Middle frontal gyrus (tissue), 1 donor: ENCODE data around the gene CCDC9B.

Experiments
- DNase-seq: peaks from one replicate; pipeline ENCODE4 v3.0.0-alpha.2; 2015; ENCODE audit warnings: low spot score; ENCODE audit errors: extremely low spot score

Gene CCDC9B

DNA sequence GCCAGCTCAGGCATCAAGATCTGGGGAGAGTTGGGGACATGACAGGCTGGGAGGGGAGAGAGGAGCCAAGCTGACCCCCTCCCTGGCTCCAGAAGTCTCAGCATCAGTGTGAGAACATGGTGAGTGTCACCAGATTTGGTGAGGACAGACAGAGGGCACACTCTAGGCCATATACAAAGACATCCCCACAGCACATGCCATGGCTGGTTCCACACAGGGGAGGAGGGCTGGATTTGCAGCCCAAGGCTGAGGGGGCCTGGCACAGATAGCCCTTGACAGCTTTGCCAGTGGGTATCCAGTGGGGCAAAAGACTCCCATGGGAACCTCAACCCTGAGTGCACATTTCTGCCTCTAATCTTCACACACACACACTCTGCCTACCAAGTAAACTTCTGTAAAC, 47.7 kb downstream of the CCDC9B start:
- DNase-seq, result no peak

- no peak for DNase-seq
Measured at GRCh38 chr15:40292246-40292645, 48.5 kb downstream of the CCDC9B start.

DNA sequence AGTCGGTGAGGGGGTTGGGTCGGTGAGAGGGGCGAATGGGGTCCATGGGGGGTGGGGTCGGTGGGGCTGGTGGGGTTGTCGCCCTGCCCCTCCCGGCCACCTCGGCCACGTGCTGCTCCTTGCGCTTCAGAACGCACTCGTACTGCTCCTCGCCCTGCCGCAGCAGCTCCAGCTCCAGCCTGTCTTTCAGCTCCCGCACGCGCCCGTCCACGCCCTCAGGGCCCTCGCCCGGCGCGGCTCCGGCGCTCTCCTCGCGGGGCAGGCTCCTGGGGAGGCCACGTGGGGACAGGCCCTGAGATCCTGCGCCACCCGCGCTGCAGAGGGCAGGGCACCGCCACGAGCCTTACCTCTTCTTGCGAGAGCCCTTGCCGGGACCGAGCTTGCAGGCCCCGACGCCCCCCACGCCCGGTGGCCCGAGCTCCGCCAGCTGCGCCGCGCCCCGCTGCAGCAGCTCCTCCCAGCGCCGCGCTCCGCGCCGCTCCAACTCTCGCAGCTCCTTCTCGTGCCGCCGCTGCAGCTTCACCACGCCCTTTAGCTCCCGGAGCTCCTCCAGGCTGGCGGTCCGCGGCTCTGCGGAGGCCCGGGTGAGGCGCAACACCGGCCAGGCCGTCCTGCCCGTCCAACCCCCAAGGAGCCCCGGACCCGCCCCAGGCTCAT, 49.7 kb downstream of the CCDC9B start:
- DNase-seq, result no peak

DNA sequence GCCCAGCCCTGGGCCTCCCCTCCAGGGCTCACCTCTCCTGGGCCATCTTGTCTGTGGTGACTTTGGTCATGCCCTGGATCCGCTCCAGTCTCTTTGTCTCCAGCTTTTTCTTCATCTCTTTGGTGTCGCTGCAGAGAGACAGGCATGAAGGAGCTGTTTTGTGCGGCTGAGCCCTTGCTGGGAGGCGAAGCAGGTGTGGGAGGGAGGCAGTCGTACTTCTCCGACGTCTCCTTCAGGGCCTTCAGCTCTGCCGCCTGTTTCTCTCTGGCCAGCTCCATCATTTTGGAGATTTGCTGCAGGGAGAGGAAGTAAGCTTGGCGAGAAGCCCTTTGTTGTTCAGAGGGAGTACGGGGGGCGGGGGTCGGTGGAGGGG, 50.2 kb downstream of the CCDC9B start:
- DNase-seq, result no peak

- DNase-seq, result no peak
Measured at GRCh38 chr15:40289140-40289775, 51.5 kb downstream of the CCDC9B start.

DNA sequence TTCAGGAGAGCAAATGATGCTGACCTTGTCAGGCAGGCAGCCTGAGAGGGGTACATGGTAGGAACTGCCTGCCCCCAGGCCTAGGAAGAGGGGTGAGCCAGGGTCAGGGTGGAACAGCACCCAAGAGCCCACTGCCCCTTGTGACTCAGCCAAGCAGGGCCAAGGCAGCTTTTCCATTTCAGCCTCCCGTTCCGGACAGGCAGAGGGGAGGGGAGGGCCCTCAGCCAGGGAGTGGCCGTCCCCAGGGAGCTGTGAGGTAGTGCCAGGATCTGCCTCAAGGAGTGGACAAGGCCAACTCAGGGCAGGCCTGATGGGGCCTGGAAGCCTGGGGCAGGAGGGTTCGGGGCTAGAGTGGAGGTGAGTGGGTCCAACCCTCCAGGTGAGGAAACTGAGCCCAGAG, 52.8 kb downstream of the CCDC9B start:
- DNase-seq, result no peak

DNA sequence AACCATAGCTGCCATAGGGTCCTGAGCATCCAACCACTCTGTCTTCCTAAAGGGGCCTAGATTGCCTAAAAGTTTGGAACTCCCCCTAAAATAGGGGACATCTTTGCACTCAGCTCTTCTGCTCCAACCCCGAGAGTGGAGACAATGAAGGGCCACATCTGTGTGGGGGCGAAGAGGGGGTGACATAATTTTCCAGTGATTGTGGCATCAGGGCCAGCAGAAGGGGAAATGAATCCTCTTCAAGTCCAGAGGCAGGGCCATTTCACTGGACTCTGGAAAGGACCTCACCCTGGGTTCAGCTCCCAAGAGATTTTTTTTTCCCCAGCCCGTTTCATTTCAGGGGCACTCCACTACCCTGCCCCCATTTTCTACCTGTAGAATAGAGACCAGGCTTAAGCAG, 53.2 kb downstream of the CCDC9B start:
- no peak for DNase-seq

GRCh38 chr15:40286794-40287193, 53.9 kb downstream of the CCDC9B start:
- no peak for DNase-seq

DNA sequence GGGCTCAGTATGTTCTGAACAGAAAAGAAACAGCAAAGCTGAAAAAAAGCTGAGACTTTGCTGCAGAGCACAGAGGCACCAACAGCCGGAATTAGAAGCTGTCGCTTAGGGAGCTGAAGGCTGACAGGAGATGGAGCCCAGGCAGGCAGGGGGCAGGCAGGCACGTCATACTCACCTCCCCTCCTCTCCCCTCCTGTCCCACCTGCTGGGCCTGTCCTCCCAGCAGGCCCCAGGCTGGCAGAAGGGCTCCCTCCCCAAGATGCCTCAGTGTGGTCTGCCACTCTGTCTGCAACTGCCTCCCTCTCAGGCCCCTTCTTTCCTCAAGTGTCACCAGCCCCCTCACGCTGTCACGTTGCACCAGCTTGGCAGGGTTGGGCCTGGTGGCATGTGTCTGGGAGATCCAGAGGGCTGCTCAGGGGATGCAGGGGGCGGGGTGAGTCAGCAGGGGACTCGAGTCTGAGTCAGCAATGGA, 54.6 kb downstream of the CCDC9B start:
- DNase-seq, result no peak

- no peak for DNase-seq
Measured at GRCh38 chr15:40285554-40286011, 55.2 kb downstream of the CCDC9B start.

- no peak for DNase-seq
Measured at GRCh38 chr15:40285151-40285550, 55.6 kb downstream of the CCDC9B start.

DNA sequence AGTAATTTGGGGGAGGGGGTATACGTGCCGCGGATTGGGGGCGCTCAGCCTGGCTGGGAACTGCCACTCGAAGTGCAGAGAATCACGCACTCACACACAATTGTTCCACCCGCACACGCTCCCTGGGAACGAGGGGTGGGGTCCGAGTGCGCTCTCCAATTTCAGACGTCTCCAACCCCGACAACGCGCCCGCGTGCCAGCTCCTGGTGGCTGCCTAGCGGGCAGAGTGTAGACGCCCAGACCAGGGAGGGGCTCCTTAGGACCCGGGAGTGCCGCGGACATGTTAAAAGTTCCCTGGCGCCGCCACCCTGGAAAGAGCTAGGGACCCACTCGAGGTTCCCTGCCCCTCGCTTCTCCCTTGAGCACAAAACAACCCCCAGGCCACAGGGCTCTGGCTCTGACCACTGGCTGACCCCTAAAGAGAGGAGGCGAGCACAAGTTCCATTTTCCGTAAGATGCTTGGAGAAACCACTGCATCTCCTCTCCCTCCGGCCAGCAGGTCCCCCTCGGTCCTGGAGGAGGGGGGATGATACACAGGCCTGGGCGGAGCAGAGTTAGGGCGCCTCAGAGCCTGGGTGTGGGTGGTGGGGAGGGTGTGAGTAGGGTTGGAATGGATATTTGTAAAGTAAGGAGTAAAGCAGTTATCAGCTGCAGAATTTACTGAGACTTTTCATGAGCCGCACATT, 57.0 kb downstream of the CCDC9B start:
- no peak for DNase-seq

DNA sequence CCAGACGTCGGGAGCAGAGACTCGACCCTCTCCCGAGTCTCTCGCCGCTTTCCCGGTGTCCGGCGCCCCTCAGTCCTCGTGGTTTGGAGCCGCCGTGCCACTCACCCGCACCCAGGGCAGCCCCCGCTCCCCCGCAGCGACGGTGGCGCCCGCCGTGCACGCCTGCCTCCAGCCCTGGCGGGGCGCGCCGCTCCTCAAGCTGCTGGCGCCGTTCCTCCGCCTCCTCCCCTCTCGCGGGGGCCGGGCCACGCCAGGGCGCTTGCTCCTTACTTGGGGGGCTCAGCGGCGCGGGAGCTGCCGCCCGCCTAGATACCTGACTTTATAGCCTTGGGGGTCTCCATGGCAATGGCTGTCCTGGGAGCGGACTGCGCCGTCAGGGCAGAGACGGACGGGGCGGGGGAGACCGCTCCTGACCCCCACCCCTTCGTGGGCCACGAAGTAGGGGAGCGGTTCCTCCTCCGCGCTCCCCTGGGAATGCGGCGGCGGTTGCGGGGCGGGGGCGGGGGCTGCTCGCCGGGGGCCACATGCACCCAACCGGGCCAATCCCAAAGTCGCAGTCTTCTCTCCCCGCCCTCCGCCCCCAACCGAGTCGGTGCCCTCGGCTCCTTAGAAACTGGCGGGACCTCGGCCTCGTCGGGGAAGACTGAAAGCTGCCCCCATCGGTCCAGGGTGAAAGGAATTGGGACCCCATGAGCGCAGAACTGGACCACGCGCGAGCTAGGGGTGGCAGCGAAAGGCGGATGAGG, 57.7 kb downstream of the CCDC9B start, which contains the start of gene ANKRD63:
Gene ANKRD63, minus strand, starts transcription at position 196 of the 746 bp plus-strand sequence. CDS start 478 bp downstream, outside the sequence.
- DNase-seq, result no peak

GRCh38 chr15:40282147-40282868, 58.4 kb downstream of the CCDC9B start:
- DNase-seq, result no peak

- no peak for DNase-seq
Measured at GRCh38 chr15:40281801-40282146, 59.0 kb downstream of the CCDC9B start.
